ELR (cell line): ENCODE results near the gene OSBPL10.

ENCODE experiments used
- DNase-seq: peaks from one replicate; pipeline ENCODE4 v3.0.0-alpha.2; 2015; ENCODE audit warnings: low read depth

OSBPL10 gene

GRCh38 chr3:31848163-31848818, 132.8 kb downstream of the OSBPL10 start:
- DNase-seq = no peak

DNA sequence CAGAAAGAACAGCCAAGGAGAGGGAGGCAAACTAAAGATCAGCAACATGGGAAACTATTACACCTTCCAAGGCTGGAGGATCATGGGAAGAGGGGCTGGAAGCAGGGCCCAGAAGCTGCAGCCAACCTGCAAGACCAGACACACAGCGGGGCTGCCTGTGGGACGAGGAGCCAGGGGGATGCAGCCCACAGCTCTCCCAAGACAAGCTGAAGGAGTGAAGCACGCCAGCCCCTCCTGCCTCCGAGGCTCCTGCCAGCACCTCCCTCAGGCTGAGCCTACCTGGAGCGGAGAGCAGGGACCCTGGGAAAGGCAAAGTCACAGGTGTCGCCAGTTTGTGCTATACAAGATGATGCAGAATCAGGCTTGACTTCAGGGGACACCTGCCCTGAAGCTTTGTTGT, 133.3 kb downstream of the OSBPL10 start:
- DNase-seq = no peak

DNA sequence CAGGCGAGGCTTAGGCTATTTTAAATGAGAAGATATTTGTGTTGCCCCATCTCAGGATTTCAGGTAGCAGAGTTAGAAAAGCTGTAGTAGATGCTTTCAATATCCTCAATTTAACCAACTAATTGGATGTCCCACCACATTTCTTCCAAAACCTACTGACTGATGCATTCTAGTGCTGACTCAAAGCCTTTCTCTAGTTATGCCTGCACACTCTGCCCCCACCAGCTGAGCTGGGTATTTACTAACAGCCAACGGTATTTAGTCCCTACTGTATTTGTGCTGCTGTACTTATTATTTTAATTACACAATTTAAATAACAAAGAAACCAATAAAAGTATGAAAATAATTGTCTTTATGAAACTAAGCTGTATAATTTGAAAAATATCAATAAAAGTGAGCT, 139.5 kb downstream of the OSBPL10 start:
- DNase-seq = no peak

DNA sequence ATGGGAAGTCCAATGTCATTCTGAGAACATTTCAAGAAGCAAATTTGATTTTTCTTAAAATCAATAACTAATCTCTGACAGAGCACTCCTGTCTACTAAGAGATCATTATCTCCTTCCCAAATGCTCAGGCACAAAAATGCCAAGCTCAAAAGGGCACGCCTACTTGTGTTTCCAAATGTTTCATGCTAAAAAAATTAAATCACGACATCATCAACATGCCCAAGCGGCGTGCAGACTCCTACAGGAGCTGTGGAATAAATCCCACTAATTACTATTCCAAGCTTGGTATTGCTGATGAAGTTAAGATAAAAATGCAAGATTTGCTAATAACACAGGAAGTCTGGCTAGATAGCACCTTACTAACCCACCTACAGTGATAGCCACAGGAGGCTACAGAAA, 140.8 kb downstream of the OSBPL10 start:
- no peak for DNase-seq

DNA sequence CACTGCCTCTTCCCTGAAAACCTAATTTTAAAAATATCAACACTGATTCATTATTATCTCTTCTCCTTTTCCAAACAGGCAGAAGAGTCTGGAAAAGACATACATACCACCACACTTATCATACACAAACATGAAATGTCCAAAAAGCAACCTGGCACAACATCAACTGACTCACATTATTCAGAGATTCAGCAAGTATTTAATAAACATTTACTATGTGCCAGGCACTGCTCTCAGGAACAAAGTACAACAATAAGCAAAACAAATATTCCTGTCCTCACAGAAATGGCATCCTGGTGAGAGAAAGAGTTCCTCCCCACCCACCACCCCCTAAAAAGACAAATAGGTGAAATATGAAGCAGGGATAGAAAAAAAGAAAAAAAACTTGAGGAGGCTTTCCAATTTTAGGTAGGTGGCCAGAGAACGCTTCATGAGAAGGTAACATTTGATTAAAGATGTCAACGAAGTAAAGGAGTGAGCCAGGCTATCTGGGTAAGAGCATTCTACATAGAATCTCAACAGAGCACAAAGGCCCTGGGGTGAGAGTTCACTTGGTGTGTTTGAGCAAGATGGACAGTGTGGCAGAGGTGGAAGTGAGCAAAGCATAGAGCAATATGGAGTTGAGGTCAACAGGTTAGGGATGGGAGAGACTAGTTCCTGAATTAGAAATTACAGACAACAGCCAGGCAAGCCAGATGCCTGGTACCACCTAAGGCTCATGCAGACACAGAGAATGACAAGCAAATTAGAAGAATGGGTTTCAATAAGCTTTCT, 141.7 kb downstream of the OSBPL10 start:
- DNase-seq = no peak

- no peak for DNase-seq
Observed at GRCh38 chr3:31836131-31837075, 144.7 kb downstream of the OSBPL10 start.

- DNase-seq = no peak
Observed at GRCh38 chr3:31833391-31834190, 147.5 kb downstream of the OSBPL10 start.

DNA sequence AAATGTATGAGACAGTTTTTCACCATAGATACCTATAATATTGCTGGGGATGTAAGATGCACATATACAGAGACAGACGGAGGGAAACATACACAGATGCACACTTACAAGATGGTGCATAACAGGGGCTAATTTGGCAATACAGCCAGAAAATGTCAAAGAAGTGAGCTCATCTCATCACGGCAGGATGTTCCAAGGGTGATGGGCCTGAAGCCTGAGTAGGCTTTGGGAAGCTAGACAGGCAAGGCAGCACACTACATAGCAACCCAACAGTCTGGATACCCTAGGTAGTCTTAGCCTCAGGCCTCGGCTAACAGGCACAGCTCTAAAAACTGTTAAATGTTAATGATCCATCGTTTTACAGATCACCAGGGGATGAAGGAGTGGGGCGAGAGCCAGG, 148.5 kb downstream of the OSBPL10 start:
- DNase-seq = no peak

DNA sequence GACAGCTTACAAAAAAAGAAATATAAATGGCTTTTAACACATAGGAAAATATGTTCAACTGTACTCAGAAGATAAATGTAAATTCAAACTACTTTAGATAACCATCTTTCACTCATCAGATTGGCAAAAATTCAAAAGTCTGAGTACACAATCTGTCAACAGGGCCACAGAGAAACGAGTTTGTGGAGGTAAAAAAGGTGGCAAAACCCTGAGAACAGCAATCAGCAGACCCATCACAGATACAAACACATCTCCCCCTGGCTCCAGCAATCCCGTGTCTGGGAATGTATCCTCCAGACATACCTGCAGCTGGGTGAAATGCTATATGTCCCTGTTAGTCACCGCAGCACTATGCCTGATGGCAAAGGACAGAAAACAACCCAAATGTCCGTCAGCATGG, 149.5 kb downstream of the OSBPL10 start:
- DNase-seq = no peak

GRCh38 chr3:31829826-31830426, 151.1 kb downstream of the OSBPL10 start:
- DNase-seq = no peak

- DNase-seq = no peak
Observed at GRCh38 chr3:31829010-31829409, 152.1 kb downstream of the OSBPL10 start.

DNA sequence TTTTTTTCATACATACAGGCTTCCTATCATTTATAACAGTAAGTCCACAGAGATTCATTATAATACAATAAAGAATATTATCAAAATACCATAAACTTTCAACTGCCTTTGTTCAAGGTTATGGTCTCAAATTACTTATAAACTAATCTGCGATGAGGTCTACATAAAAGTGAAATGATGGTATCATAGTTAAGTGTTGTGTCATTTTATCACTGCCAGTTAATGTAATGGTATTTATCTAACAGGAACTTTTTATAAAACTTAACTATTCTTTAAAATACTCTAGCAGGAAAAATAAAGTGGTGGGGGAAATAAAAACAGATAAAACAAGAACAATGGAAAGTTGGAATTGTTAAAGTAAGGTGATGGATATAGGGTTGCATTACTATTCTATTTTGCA, 153.1 kb downstream of the OSBPL10 start:
- DNase-seq = no peak

DNA sequence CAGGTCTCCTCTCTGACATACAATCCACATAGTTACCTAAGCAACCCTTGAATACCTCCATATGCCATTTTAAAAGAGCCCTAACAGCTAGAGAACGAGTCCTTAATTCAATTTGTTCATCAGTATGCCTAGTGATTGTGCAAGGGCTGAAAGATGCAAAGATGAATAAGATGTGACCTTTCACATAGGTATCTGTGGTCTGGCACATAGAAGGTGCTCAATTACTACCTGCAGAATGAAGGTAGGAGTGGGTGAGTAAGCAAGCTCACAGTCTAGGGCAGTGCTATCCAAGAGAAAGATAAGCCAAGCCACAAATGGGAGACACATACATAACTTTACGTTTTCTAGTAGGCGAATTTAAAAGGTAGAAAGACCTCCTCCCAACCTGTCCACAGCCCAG, 157.9 kb downstream of the OSBPL10 start:
- no peak for DNase-seq

DNA sequence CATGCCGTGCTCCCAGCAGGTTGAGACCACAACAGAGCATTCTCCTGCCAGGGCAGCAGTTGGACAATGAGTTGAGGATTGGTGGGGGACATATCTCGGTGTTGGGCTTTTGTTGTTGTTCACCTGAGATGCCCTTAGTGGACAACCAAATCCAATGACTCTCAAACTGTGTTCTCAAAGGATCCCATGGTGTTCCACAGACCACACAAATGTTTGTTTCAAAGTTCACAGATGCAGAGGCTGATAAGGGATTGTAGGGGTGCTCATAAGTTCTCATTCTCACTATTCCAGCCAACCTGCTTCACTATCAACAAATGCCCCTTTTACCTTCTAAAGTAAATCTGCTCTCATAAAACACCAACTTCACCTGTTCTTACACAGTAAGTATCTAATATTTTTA, 159.9 kb downstream of the OSBPL10 start:
- DNase-seq = no peak

GRCh38 chr3:31819441-31819840, 161.6 kb downstream of the OSBPL10 start:
- no peak for DNase-seq

DNA sequence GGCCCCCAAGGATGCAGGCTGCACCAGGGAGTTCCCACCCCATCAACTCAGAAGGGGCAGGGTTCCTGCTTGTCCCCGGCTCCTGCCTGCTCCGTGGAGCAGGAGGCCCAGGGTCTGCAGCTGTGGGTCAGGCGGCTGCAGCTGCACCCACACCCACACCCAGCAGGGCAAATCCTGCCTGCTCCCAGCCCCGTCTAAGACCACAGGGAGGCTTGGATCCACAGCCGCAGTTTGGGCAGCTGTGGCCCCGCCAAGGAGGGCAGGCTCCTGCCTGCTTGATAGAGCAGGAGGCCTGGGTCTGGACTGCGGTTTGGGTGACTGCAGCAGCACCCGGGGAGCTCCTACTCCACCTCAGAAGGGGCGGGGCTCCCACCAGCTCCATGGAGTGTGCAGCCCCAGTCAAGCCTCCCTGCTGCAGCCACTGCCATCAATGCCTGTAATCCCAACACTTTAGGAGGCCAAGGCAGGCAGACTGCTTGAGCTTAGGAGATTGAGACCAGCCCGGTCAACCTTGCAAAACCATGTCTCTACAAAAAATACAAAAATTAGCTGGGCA, 163.6 kb downstream of the OSBPL10 start:
- no peak for DNase-seq

DNA sequence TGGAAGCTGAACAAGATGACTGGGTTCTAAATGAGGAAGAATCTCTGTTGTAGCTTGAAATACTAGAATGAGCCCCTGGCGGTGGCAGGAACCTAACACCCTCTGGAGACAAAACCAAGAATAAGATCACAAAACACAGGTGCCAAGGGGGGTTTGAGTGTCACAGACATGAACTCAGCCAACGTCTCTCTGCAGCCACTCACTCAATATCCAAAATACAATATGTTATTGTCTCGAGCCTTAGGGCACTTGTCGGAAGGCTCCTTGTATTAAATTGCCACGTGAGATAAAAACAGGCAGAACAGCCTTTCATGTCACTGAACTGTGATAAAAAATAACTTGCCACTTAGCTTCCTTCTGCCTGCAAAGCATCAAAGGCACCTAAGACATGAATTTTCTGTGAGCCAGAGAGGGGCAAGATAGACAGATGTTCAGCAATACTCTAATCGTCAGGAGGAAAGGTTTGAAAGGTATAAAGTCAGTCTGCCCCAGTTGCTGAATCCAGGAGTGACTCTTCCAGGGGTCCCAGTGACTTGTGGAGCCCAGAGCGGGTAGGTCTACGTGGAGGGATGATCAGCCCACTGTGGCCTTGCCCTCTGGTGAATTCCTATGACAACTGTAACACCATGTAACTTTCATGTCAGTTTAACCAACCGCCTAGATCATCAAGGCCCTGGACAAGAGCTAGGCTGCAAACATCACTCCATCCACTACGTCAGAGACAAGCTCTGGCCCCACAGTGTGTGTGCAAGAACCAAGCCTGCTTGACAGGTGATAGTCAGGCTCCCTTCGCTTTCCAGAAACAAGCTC, 165.2 kb downstream of the OSBPL10 start:
- DNase-seq = no peak

GRCh38 chr3:31815006-31815405, 166.1 kb downstream of the OSBPL10 start:
- no peak for DNase-seq

DNA sequence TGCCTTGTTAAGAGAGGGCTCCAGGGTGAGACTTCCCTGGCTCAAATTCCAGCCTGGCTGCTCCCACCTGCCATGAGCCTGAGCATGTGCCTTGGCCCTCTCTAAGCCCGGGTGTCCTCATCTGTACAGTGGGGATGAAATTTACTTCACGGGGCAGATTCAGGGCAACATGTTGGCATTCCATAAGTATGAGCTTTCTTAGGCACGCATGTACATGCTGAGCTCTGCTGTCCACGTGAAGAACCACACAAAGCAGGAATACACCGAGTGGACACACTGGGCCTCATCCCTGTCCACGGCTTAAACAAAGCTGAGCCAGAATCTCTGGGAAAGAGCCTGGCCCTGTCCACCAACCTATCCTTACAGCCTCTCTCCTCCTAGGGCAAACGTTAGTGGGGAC, 167.4 kb downstream of the OSBPL10 start:
- DNase-seq = no peak

DNA sequence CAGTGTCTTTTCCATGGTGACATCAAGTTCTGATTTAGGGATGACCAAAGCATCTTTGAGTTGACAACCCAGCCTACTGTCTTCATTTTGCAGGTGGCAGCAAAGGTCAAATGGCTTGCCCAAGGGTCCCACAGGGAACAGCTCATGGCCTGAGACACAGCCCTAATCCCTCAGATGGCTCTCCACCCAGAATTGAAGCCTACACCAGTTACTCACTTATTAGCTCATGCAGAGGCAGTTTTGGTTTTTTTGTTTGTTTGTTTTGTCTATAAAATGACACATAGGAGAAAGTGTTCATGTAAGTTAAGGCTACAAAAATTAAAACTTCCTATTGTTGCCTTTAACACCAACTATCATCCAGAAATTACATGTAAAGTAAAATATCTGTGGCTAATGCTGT, 167.9 kb downstream of the OSBPL10 start:
- DNase-seq = no peak
